Suppressor macrophage treated with lipopolysaccharide for 1 hour (primary cell): ENCODE results near the gene ALDH1B1.

Experiments used
- DNase-seq, 3 donors: peaks; one replicate each; pipeline ENCODE4 v3.0.0-alpha.2; 2020 to 2022

The ALDH1B1 gene

DNA sequence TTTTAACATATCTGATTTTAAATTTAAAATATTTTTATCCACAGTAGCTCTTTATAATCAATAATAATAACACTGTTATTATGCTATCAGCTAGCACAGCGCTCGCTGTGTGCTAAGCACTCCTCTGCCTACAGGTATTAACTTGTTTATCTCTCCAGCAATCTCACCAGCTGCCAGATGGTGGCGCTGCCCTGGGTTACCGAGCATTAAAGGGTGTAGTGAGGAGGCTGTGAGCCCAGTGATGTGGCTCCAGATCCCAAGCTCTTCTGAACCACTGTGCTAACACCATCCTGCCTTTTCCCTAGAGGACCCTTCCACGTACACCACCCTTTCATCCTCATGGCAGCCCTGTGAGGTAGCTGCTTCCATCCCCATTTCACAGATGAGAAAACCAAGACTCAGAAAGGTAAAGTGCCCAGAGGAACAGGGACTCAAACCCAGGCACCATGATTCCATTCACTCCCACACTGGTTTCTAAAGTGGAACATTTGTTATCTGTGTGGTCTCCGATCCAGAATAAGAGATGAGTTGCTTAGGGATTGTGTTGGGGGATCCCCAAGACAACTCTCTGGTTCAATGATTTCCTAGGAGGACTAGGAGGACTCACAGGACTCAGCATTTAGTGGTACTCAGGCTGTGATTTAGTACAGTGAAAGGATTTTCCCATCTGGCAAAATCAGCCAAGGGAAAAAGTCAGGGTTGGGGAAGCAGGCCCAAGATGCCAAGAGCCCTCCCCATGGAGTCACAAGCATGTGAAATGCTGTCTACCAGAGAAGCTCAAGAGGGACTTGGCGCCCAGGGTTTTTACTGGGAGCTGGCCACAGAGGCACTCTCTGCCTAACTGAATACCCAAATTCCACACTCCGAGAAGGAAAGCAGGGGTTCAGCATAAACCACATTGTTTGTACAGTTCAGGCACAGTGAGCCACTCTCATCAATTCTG lies 24.8 kb downstream of the ALDH1B1 start:
- DNase-seq = peak; percentile 46 to 61 (median 49)

DNA sequence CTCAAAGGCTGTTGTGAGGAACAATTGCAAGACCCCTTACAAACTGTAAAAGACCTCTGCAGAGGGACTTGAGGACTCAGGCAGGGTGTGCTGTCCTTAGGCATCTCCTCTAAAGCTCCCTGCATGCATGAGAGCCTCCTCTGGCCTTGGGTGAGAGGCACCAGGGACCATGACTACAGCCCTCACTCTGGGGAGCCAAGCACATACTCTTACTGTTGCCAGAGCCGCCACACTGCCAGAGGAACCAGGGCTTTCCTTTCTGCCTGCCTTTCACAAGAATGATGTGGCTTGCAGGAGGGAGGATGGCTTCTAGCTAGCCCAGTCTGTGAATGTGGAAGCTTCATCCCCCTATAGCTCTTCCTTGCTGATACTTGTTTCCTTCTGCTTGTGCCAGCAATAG lies 25.9 kb downstream of the ALDH1B1 start:
- no peak for DNase-seq

GRCh38 chr9:38419181-38419580 lies 26.7 kb downstream of the ALDH1B1 start:
- no peak for DNase-seq

GRCh38 chr9:38421498-38422211 lies 29.2 kb downstream of the ALDH1B1 start:
- DNase-seq = no peak

DNA sequence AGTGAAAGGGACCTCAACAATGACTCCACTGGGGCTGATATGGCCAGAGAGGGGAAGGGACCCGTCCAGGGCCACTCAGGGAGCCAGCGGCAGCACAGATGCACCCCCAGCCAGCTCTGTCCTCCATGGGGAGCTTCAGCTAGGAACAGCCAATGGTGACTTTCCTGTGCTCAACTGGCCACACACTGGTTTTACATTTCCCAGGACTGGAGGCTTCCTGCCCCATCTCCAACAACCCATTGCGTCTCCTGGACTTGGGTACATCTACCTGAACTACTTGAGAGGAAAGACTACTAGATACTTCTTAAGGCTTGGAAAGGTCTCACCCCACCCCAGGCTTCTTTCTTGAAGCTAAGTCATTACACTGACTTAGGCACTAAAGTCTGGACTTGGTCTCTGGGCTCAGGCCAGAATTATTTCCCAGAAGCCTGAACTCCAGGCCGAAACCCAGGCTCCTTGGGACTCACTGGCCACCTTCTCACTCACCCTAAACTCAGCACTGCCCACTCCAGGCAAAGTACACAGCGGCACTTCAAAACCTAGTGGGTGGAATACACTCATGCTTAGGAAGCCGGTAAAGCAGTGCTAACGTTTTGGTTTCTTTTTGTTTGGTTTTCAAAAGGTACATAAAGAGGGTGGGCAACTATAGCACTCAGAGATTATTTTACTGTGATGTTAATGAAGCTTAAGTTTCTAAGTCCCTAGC lies 30.2 kb downstream of the ALDH1B1 start:
- no peak for DNase-seq

DNA sequence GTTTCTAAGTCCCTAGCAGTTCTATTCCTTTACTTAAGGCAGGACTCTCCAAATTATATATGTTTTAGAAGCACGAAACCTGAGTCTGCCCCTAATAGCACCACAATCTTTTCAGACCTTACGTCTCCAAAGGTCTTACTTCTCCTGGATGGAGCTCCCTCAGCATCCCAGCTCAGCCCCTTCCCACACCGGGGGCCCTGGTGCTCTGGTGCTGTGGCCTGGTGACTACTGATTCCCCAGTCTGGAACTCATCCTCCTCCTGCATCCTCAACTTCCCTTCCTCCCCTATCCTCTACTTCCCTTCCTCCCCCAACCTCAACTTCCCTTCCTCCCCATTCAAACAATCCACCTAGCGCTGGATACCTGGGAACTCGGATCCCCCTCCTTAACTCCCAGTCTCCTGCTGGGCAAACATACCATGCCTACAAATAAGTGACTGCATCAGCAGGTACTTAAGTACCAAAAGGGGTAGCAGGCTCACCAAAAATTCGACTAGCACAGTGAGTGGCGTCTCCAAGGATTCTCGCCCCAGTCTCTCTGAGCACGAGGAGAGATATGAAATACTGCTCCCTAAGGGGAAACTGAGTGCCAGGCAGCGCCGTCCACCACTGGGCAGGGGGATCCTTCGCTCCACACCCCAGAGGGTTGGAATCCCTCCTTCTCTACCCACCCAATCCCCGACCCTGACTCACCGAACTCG lies 30.9 kb downstream of the ALDH1B1 start:
- no peak for DNase-seq

GRCh38 chr9:38423973-38424843 lies 31.7 kb downstream of the ALDH1B1 start, which contains the start of gene IGFBPL1:
Gene IGFBPL1 (minus strand): TSS chr9:38424454. CDS start chr9:38424424, 30 bp downstream.
- peak in 2 of 3 donors; percentile 21 to 62 for DNase-seq

GRCh38 chr9:38424918-38425317 lies 32.4 kb downstream of the ALDH1B1 start:
- no peak for DNase-seq

DNA sequence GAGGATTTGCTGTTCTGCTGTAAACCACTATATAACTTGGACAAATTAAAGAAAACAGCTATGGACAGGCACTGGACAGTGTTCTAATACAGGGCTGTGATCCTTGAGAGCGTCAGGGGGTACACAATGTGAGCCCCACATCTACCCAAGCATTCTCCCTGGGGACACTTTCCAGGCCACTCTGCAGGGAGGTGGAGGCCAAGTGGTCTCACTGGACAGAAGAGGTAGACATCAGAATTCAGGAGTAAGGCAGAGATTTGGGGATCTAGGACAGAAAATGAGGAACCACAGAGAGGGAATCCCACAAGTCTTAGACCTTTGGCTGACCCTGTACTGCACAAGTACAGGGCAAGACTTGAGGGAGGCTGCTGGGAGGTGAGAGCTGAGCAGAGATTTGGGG lies 35.6 kb downstream of the ALDH1B1 start:
- DNase-seq = no peak

GRCh38 chr9:38431116-38431515 lies 38.6 kb downstream of the ALDH1B1 start:
- DNase-seq = peak; percentile 19 to 41 (median 37)

- peak; percentile 59 to 65 (median 61) for DNase-seq
These were observed 40.5 kb downstream of the ALDH1B1 start for GRCh38 chr9:38432922-38433510.

- DNase-seq = no peak
These were observed 41.9 kb downstream of the ALDH1B1 start for GRCh38 chr9:38434365-38434764.

GRCh38 chr9:38434853-38435252 lies 42.4 kb downstream of the ALDH1B1 start:
- no peak for DNase-seq

GRCh38 chr9:38435521-38435920 lies 43.0 kb downstream of the ALDH1B1 start:
- no peak for DNase-seq

DNA sequence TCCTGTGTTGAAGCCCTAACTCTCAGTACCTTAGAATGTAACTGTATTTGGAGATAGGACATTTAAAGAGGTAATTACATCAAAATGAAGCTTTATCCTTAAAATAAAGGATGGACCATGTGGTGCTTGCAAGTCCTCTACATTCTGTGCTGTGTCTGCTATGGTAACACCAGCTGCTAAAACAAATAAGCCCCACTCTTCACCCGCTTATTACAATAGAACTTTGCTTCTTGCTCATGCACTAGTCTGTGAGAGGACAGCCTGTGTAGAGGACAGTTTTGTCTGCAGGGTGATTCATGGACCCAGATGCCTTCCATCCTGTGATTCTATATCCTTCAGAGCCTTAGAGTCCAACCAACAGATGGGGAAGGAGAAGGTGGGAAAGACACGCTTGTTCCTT lies 44.2 kb downstream of the ALDH1B1 start:
- no peak for DNase-seq

DNA sequence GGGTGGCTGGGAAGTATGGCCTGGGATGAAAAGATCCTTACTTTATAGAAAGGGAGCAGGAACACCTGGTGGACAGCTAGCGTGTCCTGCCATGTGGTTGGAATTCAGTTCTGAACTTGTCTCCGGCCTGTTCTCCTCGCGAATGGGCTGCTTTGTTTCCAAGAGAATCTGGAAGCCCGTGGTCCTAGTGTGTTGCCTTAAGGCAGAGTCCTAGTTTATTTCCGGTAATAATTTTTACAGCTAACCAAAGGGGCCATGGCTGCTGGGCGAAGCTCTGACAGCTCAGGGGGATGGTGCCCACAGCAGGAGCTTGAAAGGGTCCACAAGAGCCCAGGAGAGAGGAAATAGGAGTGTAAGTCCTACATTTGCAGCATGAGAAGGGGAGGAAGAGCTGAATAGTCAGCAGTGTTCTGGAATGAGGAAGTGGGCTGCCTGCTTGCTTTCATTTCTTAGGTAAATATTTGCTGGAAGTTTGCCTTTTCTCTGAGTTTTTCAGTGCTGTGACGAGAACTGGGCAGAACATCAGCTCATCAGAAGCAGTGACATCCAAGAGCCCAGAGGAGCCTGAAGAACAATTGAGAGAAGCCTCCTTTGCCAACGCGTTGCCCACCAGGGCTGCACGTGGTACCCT lies 44.8 kb downstream of the ALDH1B1 start:
- peak; percentile 23 to 49 (median 29) for DNase-seq

GRCh38 chr9:38439291-38439915 lies 46.9 kb downstream of the ALDH1B1 start:
- no peak for DNase-seq

DNA sequence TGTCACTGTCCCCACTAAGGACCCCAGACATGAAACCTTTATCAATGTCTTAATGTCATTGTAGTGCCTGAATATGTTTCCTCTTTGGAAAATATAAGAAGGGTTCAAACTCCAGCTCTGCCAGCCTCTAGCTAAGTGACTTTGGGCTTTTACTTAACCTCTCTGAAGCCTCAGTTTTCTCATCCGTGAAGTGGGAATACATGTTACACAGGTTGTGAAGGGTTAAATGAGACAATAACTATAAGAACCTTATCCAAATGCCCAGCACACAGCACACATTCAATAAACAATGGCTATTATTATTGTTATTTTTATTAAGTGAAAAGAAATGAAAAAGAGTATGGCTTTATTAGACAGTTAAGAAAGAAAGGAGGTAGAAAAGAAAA lies 47.4 kb downstream of the ALDH1B1 start:
- DNase-seq = no peak

GRCh38 chr9:38440516-38440915 lies 48.0 kb downstream of the ALDH1B1 start:
- peak; percentile 64 to 78 (median 68) for DNase-seq
